Measurements from ENCODE around the gene CST11. TPM values are rescaled to one million over a fixed set of nuclear protein-coding genes. Genes with fewer than 3 reads are reported as not detected.

Gene CST11
- total and polyA plus RNA-seq, 9 of the 15 experiments (the other 6 are each of a cell fraction or from before 2014, with no cell fraction given), result not detected

DNA sequence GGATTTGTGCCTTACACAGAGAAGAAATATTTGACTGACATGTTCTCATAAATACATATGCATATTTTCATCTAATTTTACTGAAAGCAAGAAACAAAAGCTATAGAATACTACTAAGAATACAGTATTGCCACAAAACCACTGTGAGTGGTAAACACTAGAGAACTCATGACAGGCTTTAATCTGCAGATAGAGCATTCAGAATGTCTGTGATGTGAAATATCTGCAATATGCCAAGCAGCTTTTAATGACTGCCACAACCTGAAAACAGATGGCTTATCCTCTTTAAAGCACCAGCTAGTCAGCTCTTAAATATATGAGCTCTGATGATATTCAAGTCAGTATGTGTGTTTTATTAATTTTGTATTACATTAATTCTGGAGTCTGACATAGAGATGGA lies 34.8 kb downstream of the CST11 start:
- Histone ChIP-seq H2AFZ (ENCODE audit: low read depth, low read length) (no peak overlapping the region), H3K4me1 (replicated peaks in 1 of 2; ENCODE audit: control insufficient read depth in 2 of 2, insufficient read depth in 2 of 2, low read length in 2 of 2) (peaks cover 9 to 14% of the 10 kb centered on the region in 2 experiments; a peak in 4 of 5 replicates), H3K27me3 (ENCODE audit: control insufficient read depth in 2 of 2, insufficient read depth in 2 of 2, low read length in 2 of 2) (no peaks in the 10 kb centered on the region), H4K20me1 (replicated peaks; ENCODE audit: control insufficient read depth, insufficient read depth, low read length) (no peaks in the 10 kb centered on the region), H3K4me2 (ENCODE audit: insufficient read depth, low read length) (no peak overlapping the region), H3K9me3 (replicated peaks; ENCODE audit: control insufficient read depth, insufficient read depth, low read depth, low read length) (no peaks in the 10 kb centered on the region), H3K27ac (ENCODE audit: extremely low read depth, low read depth, low read length) (no peak overlapping the region), H3K36me3 (ENCODE audit: control insufficient read depth, insufficient read depth, low read length) (peaks cover 5% of the 10 kb centered on the region; the same call in 2 of the 3 replicates), H3K4me3 (no peak overlapping the region), H3K9ac (ENCODE audit: insufficient read depth in 1 of 2, low read depth in 2 of 2, low read length in 2 of 2) (no peak overlapping the region), H3K79me2 (ENCODE audit: control insufficient read depth, insufficient read depth, low read length) (peaks cover 81% of the 10 kb centered on the region), H3K9me1 (ENCODE audit: control insufficient read depth, insufficient read depth, low read length) (no peaks in the 10 kb centered on the region)
- intact Hi-C loops (cut with micrococcal nuclease), result no loop called here
- TF ChIP-seq CREB1 (IDR thresholded peaks at IDR 0.05) (no peak), CREB1 (CRISPR knock-in tag; IDR thresholded peaks at IDR 0.05) (no peak), RBM25 (IDR thresholded peaks at IDR 0.05; ENCODE audit: low read depth, low read length, severe bottlenecking) (no peak), KLF13 (tag; IDR thresholded peaks at IDR 0.05; ENCODE audit: borderline replicate concordance, low read depth) (no peak), MTA3 (IDR thresholded peaks at IDR 0.05; ENCODE audit: borderline replicate concordance) (no peak), TEAD2 (tag; IDR thresholded peaks at IDR 0.05) (no peak), CREM (IDR thresholded peaks at IDR 0.05; ENCODE audit: low read depth) (no peak), FOXA3 (CRISPR knock-in tag; conservative IDR thresholded peaks at IDR 0.05 in 1 of 2, IDR thresholded peaks at IDR 0.05 in 1 of 2) (no peak), ZNF551 (CRISPR knock-in tag; IDR thresholded peaks at IDR 0.05) (no peak)
- ChIA-PET CTCF (ENCODE audit: low intra/inter-chr PET ratio) (no interaction called here), POLR2A (interaction anchor here (0.6 to 2.9 kb wide), 4 partner anchors 8 to 699 kb away, joined by 3 to 11 read pairs (median 3); no protein-coding TSS in a partner anchor)
- no peak for DNase-seq (ENCODE audit: extremely low read depth in 1 of 4, low spot score in 3 of 4)
- no peak for FAIRE-seq
- in situ Hi-C loops (cut with MboI), result no loop called here
- ATAC-seq, result no peak
- BruUV-seq (replicated peaks), result no TSS peak
